ENCODE results near the gene CAMK2D.
A peak's percentile ranks its signal among the peaks of the same experiment; 100 is the strongest.

CAMK2D gene

DNA sequence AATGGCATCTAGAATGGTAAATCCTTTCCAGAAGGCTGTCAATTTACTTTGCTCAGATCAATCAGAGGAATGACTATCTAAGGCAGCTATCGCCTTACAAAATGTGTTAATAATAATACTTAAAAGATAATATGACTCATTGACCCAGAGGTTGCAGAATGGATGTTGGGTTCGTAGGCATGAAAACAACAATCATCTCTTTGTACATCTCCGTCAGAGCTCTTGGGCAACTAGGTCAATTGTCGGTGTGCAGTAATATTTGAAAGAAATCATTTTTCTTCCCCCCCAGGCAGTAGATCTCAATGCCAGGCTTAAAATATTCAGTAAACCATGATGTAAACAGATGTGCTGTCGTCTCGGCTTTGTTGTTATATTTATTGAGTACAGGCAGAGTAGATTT, 165.1 kb downstream of the CAMK2D start:
- no peak for DNase-seq

DNA sequence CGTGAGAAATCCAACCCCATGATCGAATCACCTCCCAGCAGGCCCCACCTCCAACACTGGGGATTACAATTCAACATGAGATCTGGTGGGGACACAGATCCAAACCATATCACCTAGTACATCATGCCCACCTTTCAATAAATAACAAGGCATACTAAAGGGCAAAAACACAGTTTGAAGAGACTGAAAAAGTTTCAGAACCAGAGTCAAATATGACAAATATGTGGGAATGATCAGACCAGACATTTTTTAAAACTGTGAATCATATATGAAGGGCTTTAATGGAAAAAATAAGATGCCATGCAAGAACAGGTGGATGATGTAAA, 167.3 kb downstream of the CAMK2D start:
- DNase-seq, result no peak

DNA sequence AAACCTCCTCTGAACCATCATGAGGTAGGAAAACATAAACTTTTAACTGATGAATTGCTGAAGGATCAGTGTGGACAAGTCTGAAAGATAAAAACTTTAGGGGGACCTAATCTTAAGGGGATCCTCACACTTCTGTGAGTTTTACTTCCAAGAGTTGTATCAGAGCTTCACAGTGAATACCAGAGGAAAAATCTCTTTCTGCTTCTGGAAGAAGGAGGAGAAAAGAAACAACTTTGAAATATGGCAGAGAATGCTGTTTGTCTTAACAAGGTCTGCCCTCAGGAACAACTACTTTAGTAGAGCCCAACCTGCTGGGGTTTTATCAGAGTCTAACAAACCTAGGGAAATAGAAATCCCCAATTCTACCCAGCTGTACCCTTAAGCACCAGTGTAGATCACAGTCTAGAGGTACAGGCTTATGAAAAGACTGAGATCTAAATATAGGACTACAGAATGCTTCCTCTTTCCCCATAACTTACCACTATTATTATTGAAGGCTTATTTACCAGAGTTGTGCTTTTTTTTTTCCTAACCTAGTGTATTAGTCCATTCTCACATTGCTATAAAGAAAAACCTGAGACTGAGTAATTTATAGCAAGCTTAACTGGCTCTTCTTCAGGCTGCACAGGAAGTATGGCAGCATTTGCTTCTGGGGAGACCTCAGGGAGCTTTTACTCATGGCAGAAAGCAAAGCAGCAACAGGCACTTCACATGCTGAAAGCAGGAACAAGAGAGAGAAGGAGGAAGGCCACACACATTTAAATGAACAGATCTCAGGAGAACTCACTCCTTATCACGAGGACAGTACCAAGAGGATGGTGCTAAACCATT, 167.9 kb downstream of the CAMK2D start:
- DNase-seq, result no peak

- DNase-seq, result no peak
Observed at GRCh38 chr4:113591982-113592381, 169.6 kb downstream of the CAMK2D start.

GRCh38 chr4:113588895-113589668, 172.5 kb downstream of the CAMK2D start:
- no peak for DNase-seq

GRCh38 chr4:113587640-113588275, 173.8 kb downstream of the CAMK2D start:
- no peak for DNase-seq

GRCh38 chr4:113587156-113587555, 174.4 kb downstream of the CAMK2D start:
- peak; percentile 3 for DNase-seq

DNA sequence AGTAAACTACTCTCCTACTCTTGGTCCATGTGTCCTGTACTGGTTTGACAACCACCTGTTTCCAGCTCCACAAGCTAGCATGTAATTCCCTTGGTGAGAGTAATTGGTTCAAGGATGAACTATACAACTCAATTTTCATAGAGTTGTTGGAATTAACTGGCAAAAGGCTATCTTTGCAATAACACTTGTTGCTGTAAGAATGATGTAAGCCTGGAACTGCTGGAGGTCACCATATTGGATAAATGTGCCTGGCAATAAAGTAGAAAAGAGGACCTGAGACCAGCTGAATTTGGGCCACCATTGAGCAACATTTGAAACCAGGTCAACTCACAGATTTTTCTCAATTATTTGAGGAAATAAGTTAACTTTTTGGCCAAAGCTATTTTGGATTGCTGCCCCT, 175.5 kb downstream of the CAMK2D start:
- DNase-seq, result no peak

- peak; percentile 36 for DNase-seq
Observed at GRCh38 chr4:113584407-113585150, 177.0 kb downstream of the CAMK2D start.

GRCh38 chr4:113582737-113583136, 178.8 kb downstream of the CAMK2D start:
- no peak for DNase-seq

DNA sequence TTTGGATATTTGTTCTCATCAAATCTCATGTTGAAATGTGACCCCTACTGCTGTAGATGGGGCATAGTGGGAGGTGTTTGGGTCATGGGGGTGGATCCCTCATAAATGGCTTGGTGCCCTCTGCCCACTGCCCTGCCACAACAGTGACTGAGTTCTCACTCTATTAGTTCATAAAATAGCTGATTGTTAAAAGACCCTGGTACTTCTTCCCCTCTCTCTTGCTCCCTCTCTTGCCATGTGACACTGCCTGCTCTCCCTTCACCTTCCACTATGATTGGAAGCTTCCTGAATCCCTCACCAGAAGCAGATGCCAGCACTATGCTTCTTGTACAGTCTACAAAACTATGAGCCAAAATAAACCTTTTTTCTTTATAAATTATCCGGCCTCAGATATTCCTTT, 182.2 kb downstream of the CAMK2D start:
- no peak for DNase-seq

- no peak for DNase-seq
Observed at GRCh38 chr4:113576947-113577678, 184.4 kb downstream of the CAMK2D start.

- peak; percentile 3 for DNase-seq
Observed at GRCh38 chr4:113575401-113575800, 186.1 kb downstream of the CAMK2D start.

DNA sequence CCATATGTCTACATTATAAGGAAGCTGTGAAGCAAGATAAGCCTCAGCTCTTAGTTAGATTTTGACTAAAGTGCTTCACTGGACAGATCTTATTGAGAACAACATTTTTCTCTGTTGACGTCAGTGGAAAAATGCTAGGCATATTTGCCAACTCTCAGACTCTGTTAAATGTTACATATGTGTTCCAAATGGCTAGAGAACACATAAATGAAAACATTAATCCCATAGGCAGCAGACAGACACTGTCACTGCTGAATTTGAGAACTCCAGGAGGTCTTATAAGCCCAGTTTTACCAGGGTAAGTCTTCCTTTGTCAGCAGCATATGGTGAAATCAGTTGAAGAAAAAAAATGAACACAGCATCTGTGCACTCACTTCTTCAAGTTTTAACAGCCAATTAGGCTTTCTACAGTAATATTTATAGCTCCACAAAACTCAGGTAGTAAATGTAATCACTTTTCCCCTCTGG, 186.9 kb downstream of the CAMK2D start:
- DNase-seq, result peak; percentile 67

GRCh38 chr4:113572620-113573019, 188.9 kb downstream of the CAMK2D start:
- DNase-seq, result no peak

- no peak for DNase-seq
Observed at GRCh38 chr4:113566015-113566795, 195.3 kb downstream of the CAMK2D start.

DNA sequence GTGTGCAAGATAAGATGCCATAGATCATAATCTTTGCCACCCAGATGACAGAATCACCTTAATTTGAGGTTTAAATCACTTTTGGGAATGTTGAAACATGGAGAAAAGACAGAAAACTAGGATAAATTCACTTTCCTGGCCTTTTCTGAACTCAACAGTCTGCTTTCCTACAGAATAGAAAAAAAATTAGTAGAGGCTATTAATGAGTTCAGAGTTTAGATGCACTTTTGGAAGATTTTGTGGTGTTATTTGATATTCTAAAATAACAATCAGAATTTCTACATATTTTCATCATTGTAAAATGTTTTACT, 195.9 kb downstream of the CAMK2D start:
- DNase-seq, result no peak

DNA sequence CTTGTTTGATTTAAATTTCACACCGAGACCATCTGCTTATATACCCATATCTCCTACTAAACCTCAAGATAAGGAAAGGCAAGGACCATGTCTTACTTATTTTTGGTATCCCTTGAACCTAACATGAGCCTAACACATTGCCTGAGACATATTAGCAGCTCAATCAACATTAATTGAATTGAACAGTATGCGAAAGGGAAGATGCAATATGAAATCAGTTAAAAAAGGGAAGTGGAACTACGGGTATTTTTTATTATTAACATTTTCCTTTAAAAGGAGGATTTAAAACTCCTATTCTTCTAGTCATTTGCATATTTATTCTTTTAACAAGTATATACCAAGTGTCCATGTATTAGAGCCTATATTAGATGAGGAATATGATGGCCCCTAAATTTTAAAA, 197.0 kb downstream of the CAMK2D start:
- DNase-seq, result no peak

GRCh38 chr4:113563691-113564378, 197.7 kb downstream of the CAMK2D start:
- DNase-seq, result no peak

DNA sequence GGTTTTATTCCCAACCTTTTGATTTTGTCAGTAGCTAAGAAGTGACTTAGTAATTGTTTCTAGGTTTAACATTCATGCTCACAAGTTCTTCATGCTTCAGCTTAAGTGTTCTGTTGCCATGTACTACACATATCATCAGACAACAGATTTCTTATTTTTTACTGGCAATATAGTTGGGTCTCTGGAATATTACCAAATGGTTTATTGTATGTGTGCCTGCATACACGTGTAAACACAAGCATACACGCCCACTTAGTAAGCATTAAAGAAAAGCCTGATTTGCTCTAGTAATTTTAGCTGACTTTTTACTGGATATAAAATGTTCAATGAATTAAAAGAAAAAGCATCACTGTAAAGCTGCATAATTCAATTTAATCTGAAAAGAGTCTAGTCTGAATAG, 199.8 kb downstream of the CAMK2D start:
- no peak for DNase-seq

- DNase-seq, result no peak
Observed at GRCh38 chr4:113561092-113561491, 200.4 kb downstream of the CAMK2D start.

All from NCI-H69 (cell line).